ENCODE data around the gene SCN1B. TPM values are rescaled to one million over a fixed set of nuclear protein-coding genes. Genes with fewer than 3 reads are reported as not detected.
"Not testable (repeated sequence)": the region's sequence is repeated elsewhere in the genome, so short reads cannot be mapped to it uniquely, and the experiment has no call there.

The SCN1B gene
- total RNA-seq, 4 donors from 2014 or later = 8.0 to 23.2 (median 11.8) TPM

DNA sequence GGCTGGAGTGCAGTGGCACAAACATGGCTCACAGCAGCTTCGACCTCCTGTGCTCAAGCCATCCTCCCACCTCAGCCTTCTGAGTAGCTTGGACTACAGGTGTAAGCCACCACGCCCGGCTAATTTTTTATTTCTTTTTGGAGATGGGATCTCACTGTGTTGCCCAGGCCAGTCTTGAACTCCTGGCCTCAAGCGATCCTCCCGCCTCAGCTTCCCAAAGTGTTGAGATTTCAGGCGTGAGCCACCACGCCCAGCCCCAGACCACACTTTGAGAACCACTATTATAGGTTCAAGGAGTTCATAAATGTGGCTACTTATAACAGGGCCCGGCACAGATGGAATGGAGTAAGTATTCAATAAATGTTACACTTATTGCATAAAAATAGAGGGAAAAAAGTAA is 3.3 kb upstream of the SCN1B start:
- no peak for TF ChIP-seq CTCF (IDR thresholded peaks at IDR 0.05)
- ATAC-seq (ENCODE audit: low FRiP score) (no peak), DNase-seq (ENCODE audit: low spot score) (no peak)

- DNase-seq (ENCODE audit: low spot score) (no peak), ATAC-seq (ENCODE audit: low FRiP score) (no peak)
- TF ChIP-seq CTCF (IDR thresholded peaks at IDR 0.05) = no peak
Observed at GRCh38 chr19:35027851-35028599, 2.2 kb upstream of the SCN1B start.

DNA sequence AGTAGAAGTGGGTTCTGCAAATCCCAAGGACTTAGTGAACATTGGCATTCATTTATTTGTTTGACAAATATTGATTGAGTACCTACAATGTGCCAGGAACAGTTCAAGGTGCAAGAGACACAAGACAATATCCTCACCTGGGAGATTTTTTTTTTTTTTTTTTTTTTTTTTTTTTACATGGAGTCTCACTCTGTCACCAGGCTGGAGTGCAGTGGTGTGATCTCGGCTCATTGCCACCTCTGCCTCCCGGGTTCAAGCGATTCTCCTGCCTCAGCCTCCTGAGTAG is 1.7 kb upstream of the SCN1B start:
- not testable (repeated sequence) for DNase-seq (ENCODE audit: low spot score); ATAC-seq (ENCODE audit: low FRiP score)

- not testable (repeated sequence) for DNase-seq (ENCODE audit: low spot score); ATAC-seq (ENCODE audit: low FRiP score)
Observed at GRCh38 chr19:35029275-35029736, 964 bp upstream of the SCN1B start.

GRCh38 chr19:35029737-35030256 is 473 bp upstream of the SCN1B start:
- no peak for TF ChIP-seq CTCF (IDR thresholded peaks at IDR 0.05)
- ATAC-seq (ENCODE audit: low FRiP score) = no peak
- no peak for DNase-seq (ENCODE audit: low spot score)

- ATAC-seq (ENCODE audit: low FRiP score) (no peak), DNase-seq (ENCODE audit: low spot score) (no peak)
- TF ChIP-seq CTCF (IDR thresholded peaks at IDR 0.05) = no peak
Observed at GRCh38 chr19:35031072-35031881, 1.0 kb downstream of the SCN1B start.

- ATAC-seq (ENCODE audit: low FRiP score) = no peak
- no peak for DNase-seq (ENCODE audit: low spot score)
- no peak for TF ChIP-seq CTCF (IDR thresholded peaks at IDR 0.05)
Observed at GRCh38 chr19:35032356-35032865, 2.1 kb downstream of the SCN1B start.
